Calu3 (cell line): Measurements from ENCODE around the gene TBC1D32. TPM values are rescaled to one million over a fixed set of nuclear protein-coding genes. Genes with fewer than 3 reads are reported as not detected.

Experiments
- BruUV-seq: library from RNA; stranded (reverse); fragments of 400-500 nt; replicated peaks from 2 replicates; lab custom pipeline; 2021; lab: Mats Ljungman, UMichigan
- CTCF ChIA-PET: fragments of 300-600 bp; sonication (Branson Sonifier 250); formaldehyde crosslinking; loops from one replicate; lab custom pipeline; 2022; ENCODE audit warnings: antibody characterized with exemption; lab: Charles Lee
- DNase-seq: peaks from one replicate; pipeline ENCODE4 v3.0.0; 2022
- H3K27ac Mint-ChIP-seq: one replicate; pipeline ENCODE4 v1.8.0; 2022; ENCODE audit warnings: mixed read lengths; ENCODE audit not compliant: unreplicated experiment
- H3K27me3 Mint-ChIP-seq: one replicate; pipeline ENCODE4 v1.8.0; 2022; ENCODE audit warnings: mixed read lengths; ENCODE audit not compliant: unreplicated experiment
- H3K36me3 Mint-ChIP-seq: one replicate; pipeline ENCODE4 v1.8.0; 2022; ENCODE audit warnings: mild to moderate bottlenecking, moderate library complexity, mixed read lengths; ENCODE audit not compliant: insufficient read depth, unreplicated experiment
- H3K4me1 Mint-ChIP-seq: one replicate; pipeline ENCODE4 v1.8.0; 2022; ENCODE audit warnings: mild to moderate bottlenecking, low read depth, mixed read lengths; ENCODE audit not compliant: unreplicated experiment
- H3K4me3 Mint-ChIP-seq: one replicate; pipeline ENCODE4 v1.8.0; 2022; ENCODE audit warnings: mild to moderate bottlenecking, low read depth, moderate library complexity, mixed read lengths; ENCODE audit not compliant: unreplicated experiment
- H3K9me3 Mint-ChIP-seq: one replicate; pipeline ENCODE4 v1.8.0; 2022; ENCODE audit warnings: low read depth, mixed read lengths; ENCODE audit not compliant: unreplicated experiment
- intact Hi-C: fragments of 100-400 bp; cut with micrococcal nuclease; formaldehyde crosslinking; loops from one replicate; pipeline ENCODE4 v1.10.0; 2022; ENCODE audit not compliant: unreplicated experiment
- total RNA-seq: library from RNA; stranded (reverse); gene quantifications from 2 replicates; pipeline ENCODE4 v1.2.3, GENCODE V29; 2022
- TF ChIP-seq, protein P1 (sequence below): fragments of 200-600 bp; IDR thresholded peaks from one replicate; pipeline ENCODE4 v1.8.0; 2022; ENCODE audit warnings: antibody characterized with exemption; ENCODE audit not compliant: unreplicated experiment

Gene TBC1D32
- total RNA-seq, 1 experiment from 2014 or later = 8.9 TPM

DNA sequence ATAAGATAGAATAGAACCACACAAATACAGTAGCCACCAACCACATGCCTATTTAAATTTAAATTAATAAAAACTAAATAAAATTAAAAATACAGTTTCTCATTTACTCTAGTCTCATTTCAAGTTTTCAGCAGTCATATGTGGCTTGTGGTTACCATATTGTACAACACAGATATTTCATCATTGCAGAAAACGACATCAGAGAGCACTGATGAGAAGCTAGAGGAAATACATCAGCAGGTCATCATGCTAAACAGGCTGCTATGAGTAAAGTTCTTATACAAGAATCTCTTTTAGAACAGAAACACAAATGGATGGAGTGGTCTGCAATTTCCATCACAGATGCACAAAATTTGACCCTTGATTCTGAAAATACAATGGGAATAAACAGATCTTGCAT, 36.6 kb downstream of the TBC1D32 start:
- intact Hi-C loops = no loop called here
- TF ChIP-seq, protein P1, sequence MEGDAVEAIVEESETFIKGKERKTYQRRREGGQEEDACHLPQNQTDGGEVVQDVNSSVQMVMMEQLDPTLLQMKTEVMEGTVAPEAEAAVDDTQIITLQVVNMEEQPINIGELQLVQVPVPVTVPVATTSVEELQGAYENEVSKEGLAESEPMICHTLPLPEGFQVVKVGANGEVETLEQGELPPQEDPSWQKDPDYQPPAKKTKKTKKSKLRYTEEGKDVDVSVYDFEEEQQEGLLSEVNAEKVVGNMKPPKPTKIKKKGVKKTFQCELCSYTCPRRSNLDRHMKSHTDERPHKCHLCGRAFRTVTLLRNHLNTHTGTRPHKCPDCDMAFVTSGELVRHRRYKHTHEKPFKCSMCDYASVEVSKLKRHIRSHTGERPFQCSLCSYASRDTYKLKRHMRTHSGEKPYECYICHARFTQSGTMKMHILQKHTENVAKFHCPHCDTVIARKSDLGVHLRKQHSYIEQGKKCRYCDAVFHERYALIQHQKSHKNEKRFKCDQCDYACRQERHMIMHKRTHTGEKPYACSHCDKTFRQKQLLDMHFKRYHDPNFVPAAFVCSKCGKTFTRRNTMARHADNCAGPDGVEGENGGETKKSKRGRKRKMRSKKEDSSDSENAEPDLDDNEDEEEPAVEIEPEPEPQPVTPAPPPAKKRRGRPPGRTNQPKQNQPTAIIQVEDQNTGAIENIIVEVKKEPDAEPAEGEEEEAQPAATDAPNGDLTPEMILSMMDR = no peak
- no peaks in the 10 kb centered on the region for H3K36me3 Mint-ChIP-seq
- no peaks in the 10 kb centered on the region for H3K27me3 Mint-ChIP-seq
- no peak overlapping the region for H3K27ac Mint-ChIP-seq
- H3K4me3 Mint-ChIP-seq = no peak overlapping the region
- no peak for DNase-seq
- CTCF ChIA-PET = no interaction called here
- H3K9me3 Mint-ChIP-seq = no peaks in the 10 kb centered on the region
- no peaks in the 10 kb centered on the region for H3K4me1 Mint-ChIP-seq
- BruUV-seq = no TSS peak

DNA sequence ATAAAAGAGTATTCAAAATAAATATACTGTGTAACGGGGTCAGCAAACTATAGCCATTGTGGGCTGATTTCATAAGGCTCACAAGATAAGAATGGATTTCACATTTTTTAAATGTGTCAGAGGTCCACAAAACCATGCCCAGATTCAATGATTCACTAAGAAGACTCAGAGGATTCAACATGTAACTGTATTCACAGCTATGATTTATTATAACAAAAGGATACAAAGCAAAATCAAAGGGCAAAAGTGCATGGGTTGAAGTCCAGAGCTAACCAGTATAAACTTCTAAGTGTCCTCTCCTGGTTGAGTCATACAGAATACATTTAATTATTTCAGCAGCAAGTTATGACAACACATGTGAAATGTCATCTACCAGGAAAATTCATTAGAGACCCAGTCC, 49.2 kb downstream of the TBC1D32 start:
- Mint-ChIP-seq H3K27ac (no peak overlapping the region), H3K4me1 (no peaks in the 10 kb centered on the region), H3K36me3 (no peaks in the 10 kb centered on the region), H3K27me3 (no peaks in the 10 kb centered on the region), H3K4me3 (no peak overlapping the region), H3K9me3 (no peaks in the 10 kb centered on the region)
- no TSS peak for BruUV-seq
- intact Hi-C loops = no loop called here
- TF ChIP-seq, protein P1 = no peak
- DNase-seq = no peak
- CTCF ChIA-PET = no interaction called here

DNA sequence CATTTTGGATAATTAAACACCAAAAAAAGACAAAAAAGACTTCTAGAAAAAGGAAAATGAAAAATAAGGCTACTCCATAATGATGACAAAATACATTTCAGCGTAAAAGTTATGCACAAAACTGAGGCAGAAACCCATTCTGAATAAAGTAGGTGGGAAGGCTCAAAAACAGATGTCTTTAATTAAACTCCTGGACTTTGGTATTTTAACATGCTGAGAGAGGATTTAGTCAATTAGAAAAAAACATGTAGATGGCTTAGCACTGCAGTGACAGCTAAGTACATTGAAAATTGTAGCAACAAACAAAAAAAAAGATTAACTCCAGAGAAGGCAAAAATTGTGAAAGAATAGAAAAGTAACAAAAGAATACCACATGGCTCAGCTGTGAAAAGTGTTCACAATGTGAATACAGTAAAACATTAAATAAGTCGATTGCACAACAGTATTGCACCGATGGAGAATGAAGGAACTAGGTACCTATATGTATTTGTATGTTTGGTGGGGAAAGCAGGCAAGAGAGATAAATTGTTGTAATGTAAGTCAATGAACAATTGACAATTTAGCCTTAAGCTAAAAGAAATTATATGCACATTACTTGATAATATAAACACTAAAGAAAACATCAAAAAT, 59.5 kb downstream of the TBC1D32 start:
- CTCF ChIA-PET = no interaction called here
- TF ChIP-seq, protein P1 = no peak
- Mint-ChIP-seq H3K9me3 (no peaks in the 10 kb centered on the region), H3K27ac (no peak overlapping the region), H3K27me3 (no peaks in the 10 kb centered on the region), H3K4me1 (no peaks in the 10 kb centered on the region), H3K36me3 (no peaks in the 10 kb centered on the region), H3K4me3 (no peak overlapping the region)
- intact Hi-C loops = no loop called here
- DNase-seq = no peak
- no TSS peak for BruUV-seq

DNA sequence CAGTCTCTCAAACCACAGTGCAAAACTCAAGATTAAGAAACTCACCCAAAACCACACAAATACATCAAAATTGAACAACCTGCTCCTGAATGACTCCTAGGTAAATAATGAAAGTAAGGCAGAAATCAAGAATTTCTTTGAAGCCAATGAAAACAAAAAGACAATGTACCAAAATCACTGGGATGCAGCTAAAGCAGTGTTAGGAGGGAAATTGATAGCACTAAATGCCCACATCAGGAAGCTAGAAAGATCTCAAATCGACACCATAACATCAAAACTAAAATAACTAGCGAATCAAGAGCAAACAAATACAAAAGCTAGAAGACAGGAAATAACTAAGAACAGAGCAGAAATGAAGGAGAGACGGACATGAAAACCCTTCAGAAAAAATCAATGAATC, 70.5 kb downstream of the TBC1D32 start:
- intact Hi-C loops = no loop called here
- Mint-ChIP-seq H3K9me3 (peaks cover 14% of the 10 kb centered on the region), H3K27ac (no peak overlapping the region), H3K4me3 (no peak overlapping the region), H3K36me3 (no peaks in the 10 kb centered on the region), H3K4me1 (no peaks in the 10 kb centered on the region), H3K27me3 (no peaks in the 10 kb centered on the region)
- DNase-seq = no peak
- no TSS peak for BruUV-seq
- CTCF ChIA-PET = no interaction called here
- TF ChIP-seq, protein P1 = no peak
